Measurements from ENCODE around the gene KPNA6. TPM values are rescaled to one million over a fixed set of nuclear protein-coding genes. Genes with fewer than 3 reads are reported as not detected.

KPNA6 gene
- 10 to 100 TPM; 48.6 to 59.0 (median 52.8) TPM for total RNA-seq
- total RNA-seq (2013): 34.9 TPM

DNA sequence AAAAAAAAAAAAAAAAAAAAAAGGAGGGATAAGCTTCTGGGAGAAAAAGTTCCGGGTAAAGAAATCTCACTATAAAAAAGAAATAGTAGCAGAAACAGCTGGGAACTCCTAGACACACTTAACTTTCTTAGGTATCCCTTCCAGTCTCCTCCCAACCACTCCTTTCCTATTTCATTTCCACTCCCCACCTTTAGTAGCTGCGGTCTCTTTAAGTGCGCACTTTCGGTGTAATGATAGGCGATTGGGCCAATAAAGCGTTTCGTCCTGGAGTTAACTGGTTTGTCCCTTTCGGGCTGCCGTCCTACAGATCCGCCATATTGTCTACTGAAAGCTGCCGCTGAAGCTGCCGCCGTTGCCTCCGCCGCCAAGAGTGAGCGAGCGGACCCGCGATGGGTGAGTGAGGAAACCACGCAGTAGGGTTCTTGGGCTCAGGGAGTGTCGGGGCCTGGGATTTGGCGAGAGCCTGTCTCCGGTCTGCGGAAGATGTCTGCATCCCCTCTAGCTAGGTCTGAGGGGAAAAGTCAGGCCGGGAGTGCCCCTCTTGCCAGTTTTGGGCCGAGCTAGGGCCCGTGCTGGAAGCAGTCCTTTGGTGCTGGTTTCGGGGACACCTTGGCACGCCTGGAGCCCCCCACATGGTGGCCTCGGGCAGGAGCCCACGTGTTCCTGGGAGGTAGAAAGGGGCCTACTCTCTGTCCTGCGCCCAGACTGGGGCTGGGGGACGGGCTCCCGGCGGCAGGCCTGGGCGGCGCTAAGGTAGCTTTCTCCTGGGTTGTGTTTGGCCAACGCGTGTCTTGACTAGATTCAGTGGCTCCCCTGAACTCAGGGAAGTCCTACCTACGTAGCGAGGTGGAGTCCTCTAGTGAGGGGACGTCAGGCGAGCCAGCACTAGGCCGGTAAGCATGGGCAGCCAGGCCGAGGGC is at the start of gene KPNA6:
KPNA6 (plus strand) TSS at position 315 of the 920 bp plus-strand sequence; CDS start at position 390, 75 bp downstream.
- peak within 1 kb of the TSS; percentile 96 for H3K4me3 ChIP-seq (ENCODE audit: low read length)
- peak; percentile 88 to 97 for DNase-seq
- ATAC-seq: peak; percentile 85 to 94 (median 89)
- TF ChIP-seq, protein P1, sequence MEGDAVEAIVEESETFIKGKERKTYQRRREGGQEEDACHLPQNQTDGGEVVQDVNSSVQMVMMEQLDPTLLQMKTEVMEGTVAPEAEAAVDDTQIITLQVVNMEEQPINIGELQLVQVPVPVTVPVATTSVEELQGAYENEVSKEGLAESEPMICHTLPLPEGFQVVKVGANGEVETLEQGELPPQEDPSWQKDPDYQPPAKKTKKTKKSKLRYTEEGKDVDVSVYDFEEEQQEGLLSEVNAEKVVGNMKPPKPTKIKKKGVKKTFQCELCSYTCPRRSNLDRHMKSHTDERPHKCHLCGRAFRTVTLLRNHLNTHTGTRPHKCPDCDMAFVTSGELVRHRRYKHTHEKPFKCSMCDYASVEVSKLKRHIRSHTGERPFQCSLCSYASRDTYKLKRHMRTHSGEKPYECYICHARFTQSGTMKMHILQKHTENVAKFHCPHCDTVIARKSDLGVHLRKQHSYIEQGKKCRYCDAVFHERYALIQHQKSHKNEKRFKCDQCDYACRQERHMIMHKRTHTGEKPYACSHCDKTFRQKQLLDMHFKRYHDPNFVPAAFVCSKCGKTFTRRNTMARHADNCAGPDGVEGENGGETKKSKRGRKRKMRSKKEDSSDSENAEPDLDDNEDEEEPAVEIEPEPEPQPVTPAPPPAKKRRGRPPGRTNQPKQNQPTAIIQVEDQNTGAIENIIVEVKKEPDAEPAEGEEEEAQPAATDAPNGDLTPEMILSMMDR (IDR thresholded peaks at IDR 0.05): no peak
- Mint-ChIP-seq H3K4me1 (peaks cover 38 to 43% of the 10 kb centered on the region in 2 donors), H3K4me3 (peak within 1 kb of the TSS; percentile 99), H3K27me3 (ENCODE audit: low read depth in 2 of 2) (no peaks in the 10 kb centered on the region), H3K27ac (peak within 1 kb of the TSS; percentile 95 to 98), H3K36me3 (no peaks in the 10 kb centered on the region), H3K9me3 (no peaks in the 10 kb centered on the region)
- intact Hi-C loops (cut with micrococcal nuclease): loop anchor here (1.0 to 5.0 kb wide), 3 partner anchors 36 to 184 kb away; partner anchors contain the start of genes HDAC1, TMEM39B and TXLNA
- H3K4me1 ChIP-seq (ENCODE audit: control insufficient read depth, insufficient read depth, low read length): peaks cover 35% of the 10 kb centered on the region
- no peaks in the 10 kb centered on the region for H3K27me3 ChIP-seq (ENCODE audit: control insufficient read depth, insufficient read depth, low read length)
- no peaks in the 10 kb centered on the region for H3K9me3 ChIP-seq (ENCODE audit: control insufficient read depth, insufficient read depth, low read length)
- H3K36me3 ChIP-seq (ENCODE audit: control insufficient read depth, insufficient read depth, low read length): no peaks in the 10 kb centered on the region
- 0% methylated on average over 44 of the region's 45 CpGs for WGBS (ENCODE audit: insufficient coverage)
- H3K27ac ChIP-seq (ENCODE audit: low read length): peak within 1 kb of the TSS; percentile 90

- DNase-seq (no peak), ATAC-seq (no peak)
- no peaks in the 10 kb centered on the region for H3K9me3 Mint-ChIP-seq
- intact Hi-C loops (cut with micrococcal nuclease): loop anchor here (5.0 kb wide), 1 partner anchor 399 kb away; no protein-coding TSS in a partner anchor
- TF ChIP-seq, protein P1 (IDR thresholded peaks at IDR 0.05): no peak
- H3K27ac Mint-ChIP-seq: peak overlapping the region; percentile 36 to 71
- Histone ChIP-seq H3K27me3 (ENCODE audit: control insufficient read depth, insufficient read depth, low read length) (no peaks in the 10 kb centered on the region), H3K27ac (ENCODE audit: low read length) (no peak overlapping the region), H3K36me3 (ENCODE audit: control insufficient read depth, insufficient read depth, low read length) (peaks cover 35% of the 10 kb centered on the region), H3K4me1 (ENCODE audit: control insufficient read depth, insufficient read depth, low read length) (peaks cover under 1% of the 10 kb centered on the region), H3K4me3 (ENCODE audit: low read length) (no peak overlapping the region), H3K9me3 (ENCODE audit: control insufficient read depth, insufficient read depth, low read length) (no peaks in the 10 kb centered on the region)
- H3K4me1 Mint-ChIP-seq: peaks cover 4 to 8% of the 10 kb centered on the region in 2 donors
- no peaks in the 10 kb centered on the region for H3K36me3 Mint-ChIP-seq
- H3K27me3 Mint-ChIP-seq (ENCODE audit: low read depth in 2 of 2): no peaks in the 10 kb centered on the region
- no peak overlapping the region for H3K4me3 Mint-ChIP-seq
These were observed 46.9 kb upstream of the KPNA6 start for GRCh38 chr1:32060914-32061313.

DNA sequence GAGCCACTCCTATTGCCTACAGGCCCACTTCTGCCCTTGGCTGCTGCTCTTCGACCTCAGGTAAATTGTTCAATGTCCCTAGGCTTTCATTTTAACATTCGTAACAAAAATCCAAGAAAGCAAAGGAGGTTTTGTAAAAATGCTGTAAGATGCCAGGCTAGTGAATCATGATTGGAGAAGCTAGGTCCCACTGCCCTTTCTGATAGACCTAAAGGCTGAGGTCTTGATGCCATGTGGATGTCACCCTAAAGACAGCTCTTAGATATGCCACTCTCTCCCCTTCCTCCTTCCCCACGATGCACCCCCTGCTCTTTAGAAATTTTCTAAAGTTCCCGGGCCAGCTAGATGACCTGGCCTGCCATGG is 45.0 kb upstream of the KPNA6 start:
- no peaks in the 10 kb centered on the region for H3K9me3 ChIP-seq (ENCODE audit: control insufficient read depth, insufficient read depth, low read length)
- H3K36me3 ChIP-seq (ENCODE audit: control insufficient read depth, insufficient read depth, low read length): peaks cover 22% of the 10 kb centered on the region
- 98% methylated on average over 4 of the region's 4 CpGs for WGBS (ENCODE audit: insufficient coverage)
- no peak overlapping the region for H3K4me3 ChIP-seq (ENCODE audit: low read length)
- Mint-ChIP-seq H3K4me3 (no peak overlapping the region), H3K36me3 (no peaks in the 10 kb centered on the region), H3K9me3 (no peaks in the 10 kb centered on the region), H3K27ac (peak overlapping the region in 1 of 2 donors; percentile 59), H3K4me1 (peaks cover 0 to 13% of the 10 kb centered on the region in 2 donors), H3K27me3 (ENCODE audit: low read depth in 2 of 2) (no peaks in the 10 kb centered on the region)
- ATAC-seq (no peak), DNase-seq (no peak)
- H3K27me3 ChIP-seq (ENCODE audit: control insufficient read depth, insufficient read depth, low read length): no peaks in the 10 kb centered on the region
- H3K27ac ChIP-seq (ENCODE audit: low read length): no peak overlapping the region
- intact Hi-C loops (cut with micrococcal nuclease): loop anchor here (5.0 kb wide), 1 partner anchor 401 kb away; no protein-coding TSS in a partner anchor
- TF ChIP-seq, protein P1 (IDR thresholded peaks at IDR 0.05): no peak
- peaks cover 16% of the 10 kb centered on the region for H3K4me1 ChIP-seq (ENCODE audit: control insufficient read depth, insufficient read depth, low read length)

All from natural killer cell (primary cell).